IMR-90 (cell line): Measurements from ENCODE around the gene TM4SF1.

Experiments
- BHLHE40 ChIP-seq: fragments of 150-350 bp; IDR thresholded peaks from 2 replicates; pipeline ENCODE4 v1.6.1; 2016; ENCODE audit warnings: mild to moderate bottlenecking, low read depth, low read length
- CTCF ChIP-seq: conservative IDR thresholded peaks from 2 replicates; pipeline ENCODE4 v1.5.1; 2012; ENCODE audit warnings: mild to moderate bottlenecking, low read depth, low read length, improper control_type of control experiment
- ELK1 ChIP-seq: fragments of 150-350 bp; IDR thresholded peaks from 2 replicates; pipeline ENCODE4 v1.6.1; 2016; ENCODE audit warnings: low read depth, mild to moderate bottlenecking, low read length, moderate library complexity, borderline replicate concordance
- MAZ ChIP-seq: IDR thresholded peaks from 2 replicates; pipeline ENCODE4 v1.6.1; 2012; ENCODE audit warnings: low read depth, mild to moderate bottlenecking, low read length, improper control_type of control experiment, moderate library complexity, borderline replicate concordance
- MXI1 ChIP-seq: IDR thresholded peaks from 2 replicates; pipeline ENCODE4 v1.6.1; 2012; ENCODE audit warnings: low read depth, mild to moderate bottlenecking, low read length, moderate library complexity, borderline replicate concordance
- POLR2A ChIP-seq: IDR thresholded peaks from 2 replicates; pipeline ENCODE4 v1.6.1; 2012; ENCODE audit warnings: mild to moderate bottlenecking, low read depth, low read length
- RAD21 ChIP-seq: IDR thresholded peaks from 2 replicates; pipeline ENCODE4 v1.6.1; 2012; ENCODE audit warnings: low read length, improper control_type of control experiment
- SMC3 ChIP-seq: fragments of 150-350 bp; IDR thresholded peaks from 2 replicates; pipeline ENCODE4 v1.6.1; 2016; ENCODE audit warnings: low read depth, mild to moderate bottlenecking, antibody characterized with exemption, low read length, moderate library complexity
- USF2 ChIP-seq: fragments of 150-350 bp; IDR thresholded peaks from 2 replicates; pipeline ENCODE4 v1.6.1; 2017; ENCODE audit warnings: mild to moderate bottlenecking, antibody characterized with exemption, low read length, low read depth

GRCh38 chr3:149321136-149321535, 56.3 kb downstream of the TM4SF1 start:
- no peak for TF ChIP-seq CTCF
- no peak for TF ChIP-seq POLR2A
- TF ChIP-seq USF2: no peak
- TF ChIP-seq MXI1: no peak
- no peak for TF ChIP-seq MAZ
- TF ChIP-seq SMC3: no peak
- no peak for TF ChIP-seq BHLHE40
- TF ChIP-seq RAD21: no peak
- no peak for TF ChIP-seq ELK1
